Tibial nerve (tissue), 4 donors: ENCODE data around the gene ANGPTL7. TPM values are rescaled to one million over a fixed set of nuclear protein-coding genes. Genes with fewer than 3 reads are reported as not detected.

ENCODE experiments used
- DNase-seq, 2 donors: peaks; one replicate each; pipeline ENCODE4 v3.0.0-alpha.2; 2019; ENCODE audit warnings: low spot score in 2 of 2
- H3K27ac ChIP-seq, 4 donors: fragments of 200-600 bp; sonication (generic) in 3 of 4; one replicate each; pipeline ENCODE4 v1.5.1; 2017 to 2019; ENCODE audit warnings: mild to moderate bottlenecking in 1 of 4
- H3K27me3 ChIP-seq, 2 donors: fragments of 200-600 bp; sonication (generic) in 1 of 2; one replicate each; pipeline versions ENCODE4 v1.5.1 to v1.6.0; 2017 to 2019
- H3K36me3 ChIP-seq, 3 donors: fragments of 200-600 bp; sonication (generic); one replicate each; pipeline ENCODE4 v1.5.1; 2018 to 2019
- H3K4me1 ChIP-seq, 4 donors: fragments of 200-600 bp; sonication (generic) in 3 of 4; one replicate each; pipeline ENCODE4 v1.5.1; 2017 to 2019
- H3K4me3 ChIP-seq, 4 donors: fragments of 200-600 bp; sonication (generic) in 3 of 4; one replicate each; pipeline ENCODE4 v1.5.1; 2017 to 2019; ENCODE audit warnings: mild to moderate bottlenecking in 1 of 4, moderate library complexity in 1 of 4
- H3K9me3 ChIP-seq, 4 donors: fragments of 200-600 bp; sonication (generic) in 3 of 4; one replicate each; pipeline ENCODE4 v1.5.1; 2017 to 2019
- EP300 ChIP-seq, 2 donors: sonication (generic); formaldehyde crosslinking; IDR thresholded peaks; one replicate each; pipeline ENCODE4 v1.6.1; 2017; ENCODE audit warnings: antibody characterized with exemption in 2 of 2, mild to moderate bottlenecking in 1 of 2
- POLR2A ChIP-seq, 2 donors: fragments of 450-650 bp; IDR thresholded peaks; one replicate each; pipeline ENCODE4 v1.6.1; 2017; ENCODE audit warnings: antibody characterized with exemption in 2 of 2, mild to moderate bottlenecking in 2 of 2, moderate library complexity in 2 of 2
- WGBS, 2 donors: methylation state at CpG; one replicate each; pipeline ENCODE4 v1.1.5; 2018; 5-methylcytosine and 5-hydroxymethylcytosine counted together
- total RNA-seq, 4 donors: library from RNA; depleted of rRNA; stranded (reverse); fragments of >200 nt; gene quantifications; one replicate each; pipeline ENCODE4 v1.1.0, GENCODE V29; 2016
- TF ChIP-seq, protein P1 (sequence below), 5 experiments: fragments of 200-600 bp in 3 of 5; fragments of 450-650 bp in 2 of 5; sonication (generic) in 3 of 5; IDR thresholded peaks; one replicate each; pipeline ENCODE4 v1.5.1; 2016 to 2019; ENCODE audit warnings: antibody characterized with exemption in 5 of 5, mild to moderate bottlenecking in 3 of 5, moderate library complexity in 2 of 5

The ANGPTL7 gene
- total RNA-seq, 4 donors from 2014 or later = 1,094 to 2,140 (median 1,213) TPM

DNA sequence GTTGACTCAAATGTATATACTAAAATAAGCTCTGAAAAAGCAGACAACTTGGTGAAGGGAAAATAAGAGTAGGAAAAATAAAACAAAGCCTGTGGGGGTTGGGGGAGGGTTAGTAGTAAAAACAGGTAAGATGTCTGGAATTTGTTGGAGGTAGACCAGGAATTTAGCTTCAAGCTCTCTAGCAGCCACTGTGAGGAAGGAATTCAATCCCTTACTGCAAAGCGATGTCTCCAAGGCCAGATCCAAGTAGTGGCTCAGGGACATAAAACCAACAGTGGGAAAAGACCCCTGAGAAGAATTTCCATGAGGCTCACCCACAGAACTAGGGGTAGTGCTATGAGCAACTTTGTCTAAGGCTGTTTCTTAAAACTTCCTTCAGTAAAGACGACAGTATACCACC, 7.8 kb downstream of the ANGPTL7 start:
- H3K36me3 ChIP-seq = peaks cover 0 to 85% (median 16%) of the 10 kb centered on the region in 3 donors
- TF ChIP-seq, protein P1, sequence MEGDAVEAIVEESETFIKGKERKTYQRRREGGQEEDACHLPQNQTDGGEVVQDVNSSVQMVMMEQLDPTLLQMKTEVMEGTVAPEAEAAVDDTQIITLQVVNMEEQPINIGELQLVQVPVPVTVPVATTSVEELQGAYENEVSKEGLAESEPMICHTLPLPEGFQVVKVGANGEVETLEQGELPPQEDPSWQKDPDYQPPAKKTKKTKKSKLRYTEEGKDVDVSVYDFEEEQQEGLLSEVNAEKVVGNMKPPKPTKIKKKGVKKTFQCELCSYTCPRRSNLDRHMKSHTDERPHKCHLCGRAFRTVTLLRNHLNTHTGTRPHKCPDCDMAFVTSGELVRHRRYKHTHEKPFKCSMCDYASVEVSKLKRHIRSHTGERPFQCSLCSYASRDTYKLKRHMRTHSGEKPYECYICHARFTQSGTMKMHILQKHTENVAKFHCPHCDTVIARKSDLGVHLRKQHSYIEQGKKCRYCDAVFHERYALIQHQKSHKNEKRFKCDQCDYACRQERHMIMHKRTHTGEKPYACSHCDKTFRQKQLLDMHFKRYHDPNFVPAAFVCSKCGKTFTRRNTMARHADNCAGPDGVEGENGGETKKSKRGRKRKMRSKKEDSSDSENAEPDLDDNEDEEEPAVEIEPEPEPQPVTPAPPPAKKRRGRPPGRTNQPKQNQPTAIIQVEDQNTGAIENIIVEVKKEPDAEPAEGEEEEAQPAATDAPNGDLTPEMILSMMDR (IDR thresholded peaks at IDR 0.05) = no peak
- TF ChIP-seq EP300 (IDR thresholded peaks at IDR 0.05) (no peak), POLR2A (IDR thresholded peaks at IDR 0.05) (no peak)

DNA sequence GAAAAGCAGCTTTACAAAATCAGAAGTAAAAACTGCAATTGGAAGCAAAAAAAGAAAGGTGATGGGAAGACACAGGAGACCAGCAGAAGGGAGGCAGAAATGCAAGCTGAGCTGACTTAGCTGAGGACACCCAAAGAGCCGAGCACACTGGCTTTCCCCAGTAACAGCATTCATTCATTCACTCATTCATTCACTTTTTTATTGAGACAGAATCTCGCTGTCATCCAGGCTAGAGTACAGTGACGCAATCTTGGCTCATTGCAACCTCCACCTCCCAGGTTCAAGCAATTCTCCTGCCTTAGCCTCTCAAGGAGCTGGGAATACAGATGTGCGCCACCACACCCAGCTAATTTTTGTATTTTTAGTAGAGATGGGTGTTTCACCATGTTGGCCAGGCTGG, 8.2 kb downstream of the ANGPTL7 start:
- no peaks in the 10 kb centered on the region for H3K9me3 ChIP-seq
- no peak overlapping the region for H3K4me3 ChIP-seq
- WGBS, 2 donors = 85 to 91% methylated on average over 4 of the region's 4 CpGs
- H3K36me3 ChIP-seq = peaks cover 0 to 85% (median 13%) of the 10 kb centered on the region in 3 donors
- peaks cover 0 to 32% (median 3%) of the 10 kb centered on the region in 4 donors for H3K4me1 ChIP-seq
- H3K27me3 ChIP-seq = no peaks in the 10 kb centered on the region
- peak overlapping the region in 2 of 4 donors; percentile 21 to 57 for H3K27ac ChIP-seq
- TF ChIP-seq EP300 (IDR thresholded peaks at IDR 0.05) (no peak), POLR2A (IDR thresholded peaks at IDR 0.05) (no peak)
- TF ChIP-seq, protein P1 (IDR thresholded peaks at IDR 0.05) = no peak
- no peak for DNase-seq

More for the DNA sequence above, 7.8 kb downstream of the ANGPTL7 start:
- DNase-seq = no peak
- Histone ChIP-seq H3K4me1 (peaks cover 0 to 36% (median 3%) of the 10 kb centered on the region in 4 donors), H3K27ac (peak overlapping the region in 2 of 4 donors; percentile 21 to 57), H3K27me3 (no peaks in the 10 kb centered on the region), H3K9me3 (no peaks in the 10 kb centered on the region), H3K4me3 (no peak overlapping the region)
- WGBS, 2 donors = 50 to 53% methylated on average over 2 of the region's 2 CpGs

DNA sequence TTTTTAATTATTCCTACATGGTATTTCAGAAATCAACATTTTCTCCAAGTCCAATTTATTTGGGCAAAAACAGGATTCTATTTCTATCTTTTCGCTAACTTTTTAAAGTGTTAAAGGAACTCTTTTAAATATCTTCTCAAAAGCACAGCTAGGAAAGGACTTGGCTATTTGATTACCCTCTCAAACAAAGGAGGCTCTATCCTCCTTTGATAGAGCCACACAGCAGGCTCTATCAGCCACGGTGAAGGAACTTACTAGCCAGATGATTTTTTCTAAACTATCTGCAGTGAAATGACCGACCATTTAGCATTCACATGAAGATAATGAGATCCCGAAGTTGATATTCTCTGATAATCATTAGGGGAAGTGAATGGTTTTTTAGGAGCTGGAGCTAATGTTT, 9.1 kb downstream of the ANGPTL7 start:
- H3K4me3 ChIP-seq = no peak overlapping the region
- H3K27ac ChIP-seq = peak overlapping the region in 2 of 4 donors; percentile 21 to 57
- peaks cover 0 to 31% (median 3%) of the 10 kb centered on the region in 4 donors for H3K4me1 ChIP-seq
- TF ChIP-seq EP300 (IDR thresholded peaks at IDR 0.05) (no peak), POLR2A (IDR thresholded peaks at IDR 0.05) (no peak)
- TF ChIP-seq, protein P1 (IDR thresholded peaks at IDR 0.05) = no peak
- WGBS, 2 donors = 55 to 61% methylated on average over 4 of the region's 4 CpGs
- H3K9me3 ChIP-seq = no peaks in the 10 kb centered on the region
- peaks cover 0 to 84% (median 5%) of the 10 kb centered on the region in 3 donors for H3K36me3 ChIP-seq
- DNase-seq = no peak
- no peaks in the 10 kb centered on the region for H3K27me3 ChIP-seq

DNA sequence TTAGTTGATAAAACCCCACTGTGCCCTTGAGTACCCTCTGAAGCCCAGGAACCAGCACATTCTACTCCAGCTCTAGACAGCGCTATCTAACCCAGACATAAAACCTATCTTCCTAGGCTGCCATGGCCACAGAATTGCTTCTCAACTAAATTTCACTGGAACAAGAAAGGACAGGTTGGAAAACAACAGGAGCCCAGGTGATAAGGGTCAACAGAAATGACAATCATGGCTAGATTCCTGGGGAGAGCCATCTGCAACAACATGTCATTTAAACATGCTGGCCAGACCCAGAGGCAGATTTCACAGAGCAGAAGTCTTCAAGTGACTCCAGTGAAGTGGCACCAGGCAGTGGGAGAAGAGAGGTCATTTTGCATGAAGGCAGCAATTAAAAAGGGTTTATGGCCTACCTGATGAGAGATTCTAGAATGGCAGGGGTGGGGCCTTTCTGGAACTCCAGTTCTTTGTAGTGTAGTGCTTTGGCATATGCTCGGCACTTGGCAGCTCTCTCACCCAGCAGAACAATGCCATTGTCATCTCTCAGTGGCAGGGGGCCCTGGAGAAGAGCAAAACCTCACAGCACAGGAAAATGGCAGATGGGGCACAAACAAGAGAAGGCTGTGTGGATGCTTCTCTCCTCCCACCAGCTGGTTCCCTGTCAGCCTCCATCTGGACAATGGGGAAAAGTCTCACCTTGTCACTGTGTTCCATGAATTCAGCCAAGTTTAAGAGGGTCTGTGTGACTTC, 9.9 kb downstream of the ANGPTL7 start:
- Histone ChIP-seq H3K27ac (peak overlapping the region in 2 of 4 donors; percentile 21 to 57), H3K4me1 (peaks cover 0 to 29% (median 3%) of the 10 kb centered on the region in 4 donors), H3K4me3 (no peak overlapping the region), H3K27me3 (no peaks in the 10 kb centered on the region), H3K9me3 (no peaks in the 10 kb centered on the region), H3K36me3 (peaks cover 0 to 84% (median 5%) of the 10 kb centered on the region in 3 donors)
- no peak for DNase-seq
- 69 to 74% methylated on average over 2 of the region's 2 CpGs for WGBS, 2 donors
- TF ChIP-seq EP300 (IDR thresholded peaks at IDR 0.05) (no peak), POLR2A (IDR thresholded peaks at IDR 0.05) (no peak)
- TF ChIP-seq, protein P1 (IDR thresholded peaks at IDR 0.05) = no peak
